ENCODE measurements around the gene CRY2.
"Not testable (repeated sequence)": the region's sequence is repeated elsewhere in the genome, so short reads cannot be mapped to it uniquely, and the experiment has no call there.

CRY2 gene

GRCh38 chr11:45811571-45812290 is 35.5 kb upstream of the CRY2 start:
- DNase-seq (ENCODE audit: low spot score), result no peak

- no peak for DNase-seq (ENCODE audit: low spot score)
Measured at GRCh38 chr11:45812581-45813548, 34.4 kb upstream of the CRY2 start.

- DNase-seq (ENCODE audit: low spot score), result no peak
Measured at GRCh38 chr11:45815747-45816146, 31.5 kb upstream of the CRY2 start.

- DNase-seq (ENCODE audit: low spot score), result no peak
Measured at GRCh38 chr11:45816614-45817013, 30.7 kb upstream of the CRY2 start.

GRCh38 chr11:45817191-45817590 is 30.1 kb upstream of the CRY2 start:
- DNase-seq (ENCODE audit: low spot score), result no peak

- DNase-seq (ENCODE audit: low spot score), result no peak
Measured at GRCh38 chr11:45818961-45819605, 28.2 kb upstream of the CRY2 start.

- DNase-seq (ENCODE audit: low spot score), result no peak
Measured at GRCh38 chr11:45820211-45820857, 26.9 kb upstream of the CRY2 start.

- DNase-seq (ENCODE audit: low spot score), result not testable (repeated sequence)
Measured at GRCh38 chr11:45826492-45826891, 20.8 kb upstream of the CRY2 start.

GRCh38 chr11:45827123-45827522 is 20.2 kb upstream of the CRY2 start:
- no peak for DNase-seq (ENCODE audit: low spot score)

GRCh38 chr11:45828996-45829395 is 18.3 kb upstream of the CRY2 start:
- DNase-seq (ENCODE audit: low spot score), result no peak

GRCh38 chr11:45830596-45830995 is 16.7 kb upstream of the CRY2 start:
- no peak for DNase-seq (ENCODE audit: low spot score)

GRCh38 chr11:45832811-45833441 is 14.3 kb upstream of the CRY2 start:
- DNase-seq (ENCODE audit: low spot score), result no peak

- DNase-seq (ENCODE audit: low spot score), result no peak
Measured at GRCh38 chr11:45833761-45834160, 13.5 kb upstream of the CRY2 start.

- no peak for DNase-seq (ENCODE audit: low spot score)
Measured at GRCh38 chr11:45834298-45834756, 12.9 kb upstream of the CRY2 start.

GRCh38 chr11:45839204-45839603 is 8.1 kb upstream of the CRY2 start:
- no peak for DNase-seq (ENCODE audit: low spot score)

GRCh38 chr11:45840251-45840650 is 7.0 kb upstream of the CRY2 start:
- not testable (repeated sequence) for DNase-seq (ENCODE audit: low spot score)

- DNase-seq (ENCODE audit: low spot score), result peak; percentile 79
Measured at GRCh38 chr11:45843158-45843924, 3.9 kb upstream of the CRY2 start.

- no peak for DNase-seq (ENCODE audit: low spot score)
Measured at GRCh38 chr11:45844822-45845578, 2.3 kb upstream of the CRY2 start.

- no peak for DNase-seq (ENCODE audit: low spot score)
Measured at GRCh38 chr11:45846174-45846675, 1.1 kb upstream of the CRY2 start.

- DNase-seq (ENCODE audit: low spot score), result no peak
Measured at GRCh38 chr11:45847911-45848316, 639 bp downstream of the CRY2 start.

Data from globus pallidus (tissue), 1 donor.